GM23248 (cell line): ENCODE data around the gene LAMA5. TPM values are rescaled to one million over a fixed set of nuclear protein-coding genes. Genes with fewer than 3 reads are reported as not detected.

ENCODE experiments used
- DNase-seq: peaks from one replicate; pipeline ENCODE4 v3.0.0-alpha.2; 2015
- H2AFZ ChIP-seq: fragments of 200-600 bp; sonication (generic); 2 replicates; pipeline ENCODE4 v1.6.1; 2016; ENCODE audit warnings: antibody characterized with exemption
- H3F3A ChIP-seq: fragments of 200-600 bp; sonication (generic); 2 replicates; pipeline ENCODE4 v1.6.1; 2016; ENCODE audit warnings: mild to moderate bottlenecking, antibody characterized with exemption, mixed run types; ENCODE audit not compliant: insufficient read depth
- H3K27ac ChIP-seq: fragments of 200-600 bp; sonication (generic); 2 replicates; pipeline ENCODE4 v1.5.1; 2016; ENCODE audit warnings: mild to moderate bottlenecking
- H3K27me3 ChIP-seq: fragments of 200-600 bp; sonication (generic); replicated peaks from 2 replicates; pipeline ENCODE4 v1.6.1; 2016; ENCODE audit warnings: mild to moderate bottlenecking; ENCODE audit not compliant: insufficient read depth
- H3K36me3 ChIP-seq: fragments of 200-600 bp; sonication (generic); 2 replicates; pipeline ENCODE4 v1.6.1; 2016; ENCODE audit warnings: low read depth, mild to moderate bottlenecking
- H3K4me1 ChIP-seq: fragments of 200-600 bp; sonication (generic); 2 replicates; pipeline ENCODE4 v1.6.1; 2016; ENCODE audit warnings: mild to moderate bottlenecking; ENCODE audit not compliant: insufficient read depth
- H3K4me2 ChIP-seq: fragments of 200-600 bp; sonication (generic); one replicate; pipeline ENCODE4 v1.6.1; 2016; ENCODE audit warnings: mild to moderate bottlenecking; ENCODE audit not compliant: unreplicated experiment
- H3K4me3 ChIP-seq: fragments of 200-600 bp; sonication (generic); 2 replicates; pipeline ENCODE4 v1.5.1; 2016; ENCODE audit warnings: mild to moderate bottlenecking
- H3K79me2 ChIP-seq: fragments of 200-600 bp; sonication (generic); 2 replicates; pipeline ENCODE4 v1.6.1; 2016; ENCODE audit warnings: mild to moderate bottlenecking; ENCODE audit not compliant: insufficient read depth
- H3K9ac ChIP-seq: fragments of 200-600 bp; sonication (generic); 2 replicates; pipeline ENCODE4 v1.6.1; 2016; ENCODE audit warnings: mild to moderate bottlenecking
- H3K9me2 ChIP-seq: fragments of 200-600 bp; sonication (generic); 2 replicates; pipeline ENCODE4 v1.6.1; 2016; ENCODE audit warnings: mixed run types, mild to moderate bottlenecking, moderate library complexity; ENCODE audit not compliant: insufficient read depth
- H3K9me3 ChIP-seq: fragments of 200-600 bp; sonication (generic); one replicate; pipeline ENCODE4 v1.6.1; 2017; ENCODE audit warnings: low read depth
- H4K20me1 ChIP-seq: fragments of 200-600 bp; sonication (generic); 2 replicates; pipeline ENCODE4 v1.6.0; 2016; ENCODE audit not compliant: insufficient read depth
- EZH2 ChIP-seq: fragments of 200-600 bp; sonication (generic); IDR thresholded peaks from 2 replicates; pipeline ENCODE4 v1.6.1; 2018; ENCODE audit warnings: antibody characterized with exemption, mild to moderate bottlenecking; ENCODE audit not compliant: insufficient read depth, poor library complexity, severe bottlenecking
- EZH2phosphoT487 ChIP-seq: fragments of 200-600 bp; sonication (generic); IDR thresholded peaks from 2 replicates; pipeline ENCODE4 v1.6.1; 2018; ENCODE audit warnings: antibody characterized with exemption, moderate library complexity, mild to moderate bottlenecking, low read depth; ENCODE audit not compliant: insufficient read depth
- WGBS, 2 experiments: methylation state at CpG; one replicate each; pipeline ENCODE4 v1.1.6; 2015 to 2017; ENCODE audit warnings: low lambda C conversion rate in 2 of 2, low coverage in 1 of 2; ENCODE audit errors: missing lambda C conversion rate in 2 of 2; 5-methylcytosine and 5-hydroxymethylcytosine counted together
- in situ Hi-C: fragments of 300-500 bp; cut with MboI; formaldehyde crosslinking; loops from 2 replicates; pipeline ENCODE4 v1.15.0; 2020
- polyA plus RNA-seq: library from polyadenylated mRNA; unstranded; fragments of >200 nt; fragmentation: Nextera tagmentation; extraction: Ambion mirVana; gene quantifications from 2 replicates; pipeline ENCODE4 v1.2.1, GENCODE V29; 2016
- total RNA-seq: library from RNA; depleted of rRNA; stranded (reverse); fragments of >200 nt; shearing (Covaris generic); gene quantifications from 2 replicates; pipeline ENCODE4 v1.2.3, GENCODE V29; 2014

Gene LAMA5
- total and polyA plus RNA-seq, 2 experiments from 2014 or later, result 4.5 to 6.0 TPM

GRCh38 chr20:62395311-62396242, 28.5 kb upstream of the LAMA5 start:
- in situ Hi-C loops, result loop anchor here (25.0 kb wide), 1 partner anchor 383 kb away; no protein-coding TSS in a partner anchor
- no peak overlapping the region for H3K4me3 ChIP-seq
- H3K4me1 ChIP-seq, result no peaks in the 10 kb centered on the region
- H3K36me3 ChIP-seq, result no peaks in the 10 kb centered on the region
- no peaks in the 10 kb centered on the region for H3K9me2 ChIP-seq
- no peaks in the 10 kb centered on the region for H3K27me3 ChIP-seq
- WGBS, 2 experiments, result 86 to 87% methylated on average over 25 to 27 of the region's 27 CpGs
- no peak for DNase-seq
- no peak overlapping the region for H2AFZ ChIP-seq
- 0 out of 2 replicates have a peak, but pooled peaks cover under 1% of the 10 kb centered on the region for H3F3A ChIP-seq
- no peak overlapping the region for H3K4me2 ChIP-seq
- no peaks in the 10 kb centered on the region for H4K20me1 ChIP-seq
- H3K27ac ChIP-seq, result no peak overlapping the region
- no peaks in the 10 kb centered on the region for H3K79me2 ChIP-seq
- no peaks in the 10 kb centered on the region for H3K9me3 ChIP-seq
- no peak overlapping the region for H3K9ac ChIP-seq
- TF ChIP-seq EZH2phosphoT487 (no peak), EZH2 (no peak)

GRCh38 chr20:62394248-62395245, 27.4 kb upstream of the LAMA5 start:
- in situ Hi-C loops, result loop anchor here (25.0 kb wide), 1 partner anchor 382 kb away; no protein-coding TSS in a partner anchor
- Histone ChIP-seq H4K20me1 (no peaks in the 10 kb centered on the region), H3K9me3 (no peaks in the 10 kb centered on the region), H3K79me2 (no peaks in the 10 kb centered on the region; the same call in 1 of the 2 replicates), H3K4me2 (no peak overlapping the region), H3K9ac (no peak overlapping the region), H3F3A (peaks cover 10% of the 10 kb centered on the region; the same call in 1 of the 2 replicates), H3K27ac (no peak overlapping the region), H3K36me3 (no peaks in the 10 kb centered on the region), H3K9me2 (no peaks in the 10 kb centered on the region), H2AFZ (no peak overlapping the region), H3K4me1 (no peaks in the 10 kb centered on the region), H3K4me3 (no peak overlapping the region), H3K27me3 (no peaks in the 10 kb centered on the region)
- TF ChIP-seq EZH2phosphoT487, result no peak
- TF ChIP-seq EZH2, result no peak
- no peak for DNase-seq
- 89 to 93% methylated on average over 37 to 44 of the region's 44 CpGs for WGBS, 2 experiments

GRCh38 chr20:62393830-62394229, 26.7 kb upstream of the LAMA5 start:
- Histone ChIP-seq H3K36me3 (peaks cover 3% of the 10 kb centered on the region; the same call in 1 of the 2 replicates), H3K27me3 (no peaks in the 10 kb centered on the region), H3K4me2 (no peak overlapping the region), H3K9me3 (no peaks in the 10 kb centered on the region), H3K9me2 (no peaks in the 10 kb centered on the region), H4K20me1 (no peaks in the 10 kb centered on the region), H3K9ac (no peak overlapping the region), H3K27ac (no peak overlapping the region), H3K4me3 (no peak overlapping the region), H3K79me2 (peaks cover 4% of the 10 kb centered on the region), H3F3A (peaks cover 10% of the 10 kb centered on the region; the same call in 1 of the 2 replicates), H2AFZ (no peak overlapping the region), H3K4me1 (no peaks in the 10 kb centered on the region)
- in situ Hi-C loops, result loop anchor here (25.0 kb wide), 1 partner anchor 382 kb away; no protein-coding TSS in a partner anchor
- no peak for TF ChIP-seq EZH2phosphoT487
- no peak for TF ChIP-seq EZH2
- WGBS, 2 experiments, result 89 to 91% methylated on average over 22 to 24 of the region's 24 CpGs
- no peak for DNase-seq

DNA sequence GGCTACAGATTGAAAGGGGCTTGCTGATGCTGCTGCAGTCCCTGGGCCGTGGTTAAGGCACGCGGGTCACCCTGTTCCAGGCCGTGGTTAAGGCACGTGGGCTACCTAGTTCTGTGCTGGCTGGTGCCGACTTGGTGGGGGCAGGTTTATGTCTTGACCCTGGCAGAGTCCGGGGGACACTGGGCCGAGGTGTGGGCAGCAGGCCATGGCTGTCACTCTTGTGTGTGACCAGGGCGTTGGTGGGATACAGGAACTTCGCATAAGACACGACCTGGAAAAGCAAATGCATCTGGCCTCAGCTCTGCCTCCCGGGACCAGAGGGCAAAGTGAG, 26.2 kb upstream of the LAMA5 start:
- TF ChIP-seq EZH2, result no peak
- no peak for TF ChIP-seq EZH2phosphoT487

More for the DNA sequence above, 26.2 kb upstream of the LAMA5 start:
- no peak overlapping the region for H2AFZ ChIP-seq
- no peak overlapping the region for H3K27ac ChIP-seq
- H3K9me2 ChIP-seq, result no peaks in the 10 kb centered on the region
- H3K4me2 ChIP-seq, result no peak overlapping the region
- peaks cover 8% of the 10 kb centered on the region; the same call in 1 of the 2 replicates for H3K36me3 ChIP-seq
- WGBS, 2 experiments, result 77 to 78% methylated on average over 12 of the region's 12 CpGs
- H3K27me3 ChIP-seq, result no peaks in the 10 kb centered on the region
- H3K9me3 ChIP-seq, result no peaks in the 10 kb centered on the region
- in situ Hi-C loops, result loop anchor here (25.0 kb wide), 1 partner anchor 381 kb away; no protein-coding TSS in a partner anchor
- H3K9ac ChIP-seq, result no peak overlapping the region
- peaks cover 4% of the 10 kb centered on the region; the same call in 1 of the 2 replicates for H3K4me1 ChIP-seq
- H4K20me1 ChIP-seq, result no peaks in the 10 kb centered on the region
- no peak for DNase-seq
- peaks cover 9% of the 10 kb centered on the region for H3K79me2 ChIP-seq
- peaks cover 14% of the 10 kb centered on the region; the same call in 1 of the 2 replicates for H3F3A ChIP-seq
- H3K4me3 ChIP-seq, result no peak overlapping the region
